Measurements from ENCODE around the gene ANKRD13B.

GRCh38 chr17:29568331-29569244 is 24.3 kb upstream of the ANKRD13B start, which contains the start of gene TP53I13:
- TF ChIP-seq CTCF (IDR thresholded peaks at IDR 0.05) = no peak
- TF ChIP-seq REST (IDR thresholded peaks at IDR 0.05; ENCODE audit: insufficient read depth in 1 of 2, low read depth in 2 of 2, low read length in 1 of 2) = no peak
- TF ChIP-seq POLR2AphosphoS5 (IDR thresholded peaks at IDR 0.05; ENCODE audit: low read depth, low read length) = peak; percentile 64; the same call in 1 of the 2 replicates
- TF ChIP-seq SIN3A (IDR thresholded peaks at IDR 0.05; ENCODE audit: borderline replicate concordance, insufficient read depth, low read depth, low read length) = 0 out of 2 replicates have a peak, but pooled peaks have one; percentile 27
